HG02981 (cell line): ENCODE measurements around the gene PLPPR4.
"Not testable (repeated sequence)": the region's sequence is repeated elsewhere in the genome, so short reads cannot be mapped to it uniquely, and the experiment has no call there.

ENCODE experiments used
- ATAC-seq: cut with Tn5 transposase; IDR thresholded peaks from one replicate; pipeline ENCODE4 v1.9.1; 2021; ENCODE audit warnings: mild to moderate bottlenecking, moderate library complexity; ENCODE audit not compliant: unreplicated experiment

PLPPR4 gene

GRCh38 chr1:99264201-99265021 lies at the start of gene PLPPR4:
TSS of gene PLPPR4 (plus strand) at chr1:99264492. CDS start at chr1:99264594, 102 bp downstream.
- no peak for ATAC-seq

GRCh38 chr1:99216956-99217355 lies 47.3 kb upstream of the PLPPR4 start:
- ATAC-seq = no peak

GRCh38 chr1:99217599-99217998 lies 46.7 kb upstream of the PLPPR4 start:
- no peak for ATAC-seq

GRCh38 chr1:99218572-99218971 lies 45.7 kb upstream of the PLPPR4 start:
- ATAC-seq = peak; percentile 23

GRCh38 chr1:99218999-99219398 lies 45.3 kb upstream of the PLPPR4 start:
- ATAC-seq = peak; percentile 94

- ATAC-seq = no peak
Observed at GRCh38 chr1:99227056-99227897, 37.0 kb upstream of the PLPPR4 start.

GRCh38 chr1:99228153-99228552 lies 36.1 kb upstream of the PLPPR4 start:
- no peak for ATAC-seq

- no peak for ATAC-seq
Observed at GRCh38 chr1:99229122-99229521, 35.2 kb upstream of the PLPPR4 start.

- ATAC-seq = no peak
Observed at GRCh38 chr1:99230695-99231094, 33.6 kb upstream of the PLPPR4 start.

GRCh38 chr1:99232172-99232571 lies 32.1 kb upstream of the PLPPR4 start:
- no peak for ATAC-seq

GRCh38 chr1:99233446-99233845 lies 30.8 kb upstream of the PLPPR4 start:
- no peak for ATAC-seq

- no peak for ATAC-seq
Observed at GRCh38 chr1:99236756-99237155, 27.5 kb upstream of the PLPPR4 start.

- no peak for ATAC-seq
Observed at GRCh38 chr1:99239690-99240089, 24.6 kb upstream of the PLPPR4 start.

- no peak for ATAC-seq
Observed at GRCh38 chr1:99240621-99241020, 23.7 kb upstream of the PLPPR4 start.

GRCh38 chr1:99246152-99246551 lies 18.1 kb upstream of the PLPPR4 start:
- ATAC-seq = no peak

GRCh38 chr1:99247199-99247598 lies 17.1 kb upstream of the PLPPR4 start:
- ATAC-seq = no peak

- no peak for ATAC-seq
Observed at GRCh38 chr1:99250728-99251127, 13.6 kb upstream of the PLPPR4 start.

- ATAC-seq = no peak
Observed at GRCh38 chr1:99251308-99251707, 13.0 kb upstream of the PLPPR4 start.

GRCh38 chr1:99252630-99253029 lies 11.7 kb upstream of the PLPPR4 start:
- ATAC-seq = no peak

- ATAC-seq = not testable (repeated sequence)
Observed at GRCh38 chr1:99260402-99260801, 3.9 kb upstream of the PLPPR4 start.

- ATAC-seq = no peak
Observed at GRCh38 chr1:99265124-99265523, 832 bp downstream of the PLPPR4 start.

GRCh38 chr1:99266726-99267125 lies 2.4 kb downstream of the PLPPR4 start:
- no peak for ATAC-seq
